Testis (tissue), 3 donors: ENCODE measurements around the gene NRAP. TPM values are rescaled to one million over a fixed set of nuclear protein-coding genes. Genes with fewer than 3 reads are reported as not detected.

Experiments
- DNase-seq: peaks from one replicate; pipeline ENCODE4 v3.0.0-alpha.2; 2019
- H3K27ac ChIP-seq, 2 donors: fragments of 200-600 bp; sonication (generic); one replicate each; pipeline ENCODE4 v1.5.1; 2019
- H3K27me3 ChIP-seq: fragments of 200-600 bp; sonication (generic); one replicate; pipeline ENCODE4 v1.5.1; 2019
- H3K36me3 ChIP-seq: fragments of 200-600 bp; sonication (generic); one replicate; pipeline ENCODE4 v1.5.1; 2017; ENCODE audit warnings: low read depth; ENCODE audit errors: missing control alignments
- H3K4me1 ChIP-seq: fragments of 200-600 bp; sonication (generic); one replicate; pipeline ENCODE4 v1.5.1; 2019
- H3K4me3 ChIP-seq, 2 donors: fragments of 200-600 bp; sonication (generic); one replicate each; pipeline ENCODE4 v1.5.1; 2017 to 2019
- H3K9me3 ChIP-seq: fragments of 200-600 bp; sonication (generic); one replicate; pipeline ENCODE4 v1.5.1; 2017
- POLR2A ChIP-seq: fragments of 450-650 bp; IDR thresholded peaks from one replicate; pipeline ENCODE4 v1.6.1; 2017; ENCODE audit warnings: antibody characterized with exemption, mild to moderate bottlenecking, moderate library complexity
- WGBS, 2 donors: methylation state at CpG; one replicate each; pipeline ENCODE4 v1.1.5; 2018; 5-methylcytosine and 5-hydroxymethylcytosine counted together
- intact Hi-C: fragments of 100-400 bp; cut with DNase I; formaldehyde crosslinking; loops from one replicate; pipeline ENCODE4 v1.15.1; 2023; ENCODE audit warnings: low total_unique reads
- polyA plus RNA-seq: library from polyadenylated mRNA; stranded (reverse); fragments of 350-450 nt; fragmentation: Illumina TruSeq; extraction: RNeasy Lipid Tissue Mini Kit (QIAGEN cat#74804); gene quantifications from one replicate; pipeline ENCODE4 v1.2.3, GENCODE V29; 2014; ENCODE audit warnings: low read depth, low replicate concordance; ENCODE audit not compliant: insufficient read depth
- total RNA-seq, 2 donors: library from RNA; depleted of rRNA; stranded (reverse); fragments of >200 nt; gene quantifications; one replicate each; pipeline ENCODE4 v1.2.3, GENCODE V29; 2016
- TF ChIP-seq, protein P1 (sequence below), 3 experiments: fragments of 450-650 bp in 2 of 3; fragments of 200-600 bp in 1 of 3; sonication (generic) in 1 of 3; IDR thresholded peaks; one replicate each; pipeline ENCODE4 v1.5.1; 2016 to 2019; ENCODE audit warnings: antibody characterized with exemption in 3 of 3, mild to moderate bottlenecking in 2 of 3, moderate library complexity in 1 of 3

The NRAP gene
- total and polyA plus RNA-seq, 3 donors from 2014 or later: 2.1 to 7.9 (median 2.8) TPM

DNA sequence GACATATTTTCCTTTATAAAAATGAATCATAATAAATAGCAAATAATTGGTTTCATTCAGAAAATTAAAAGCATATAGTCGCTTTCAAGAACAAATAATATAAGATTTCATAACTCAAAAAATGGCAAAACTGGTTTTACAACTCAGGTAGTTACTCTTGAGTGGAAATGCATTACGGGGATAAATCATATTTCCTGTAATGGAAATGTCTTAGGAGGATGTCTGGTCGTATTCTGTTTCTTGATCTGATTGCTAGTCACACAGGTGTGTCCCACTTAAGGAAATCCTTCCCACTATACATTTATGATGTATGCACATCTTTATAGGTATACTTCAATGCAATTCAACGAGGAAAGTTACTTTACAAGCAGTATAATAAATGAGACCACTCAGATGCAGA, 20.7 kb downstream of the NRAP start:
- intact Hi-C loops: no loop called here
- no peak overlapping the region for H3K27ac ChIP-seq
- TF ChIP-seq POLR2A: no peak
- TF ChIP-seq, protein P1, sequence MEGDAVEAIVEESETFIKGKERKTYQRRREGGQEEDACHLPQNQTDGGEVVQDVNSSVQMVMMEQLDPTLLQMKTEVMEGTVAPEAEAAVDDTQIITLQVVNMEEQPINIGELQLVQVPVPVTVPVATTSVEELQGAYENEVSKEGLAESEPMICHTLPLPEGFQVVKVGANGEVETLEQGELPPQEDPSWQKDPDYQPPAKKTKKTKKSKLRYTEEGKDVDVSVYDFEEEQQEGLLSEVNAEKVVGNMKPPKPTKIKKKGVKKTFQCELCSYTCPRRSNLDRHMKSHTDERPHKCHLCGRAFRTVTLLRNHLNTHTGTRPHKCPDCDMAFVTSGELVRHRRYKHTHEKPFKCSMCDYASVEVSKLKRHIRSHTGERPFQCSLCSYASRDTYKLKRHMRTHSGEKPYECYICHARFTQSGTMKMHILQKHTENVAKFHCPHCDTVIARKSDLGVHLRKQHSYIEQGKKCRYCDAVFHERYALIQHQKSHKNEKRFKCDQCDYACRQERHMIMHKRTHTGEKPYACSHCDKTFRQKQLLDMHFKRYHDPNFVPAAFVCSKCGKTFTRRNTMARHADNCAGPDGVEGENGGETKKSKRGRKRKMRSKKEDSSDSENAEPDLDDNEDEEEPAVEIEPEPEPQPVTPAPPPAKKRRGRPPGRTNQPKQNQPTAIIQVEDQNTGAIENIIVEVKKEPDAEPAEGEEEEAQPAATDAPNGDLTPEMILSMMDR (IDR thresholded peaks at IDR 0.05): no peak
- no peak for DNase-seq
- no peaks in the 10 kb centered on the region for H3K4me1 ChIP-seq
- H3K9me3 ChIP-seq: no peaks in the 10 kb centered on the region
- H3K4me3 ChIP-seq: no peak overlapping the region
- 92 to 93% methylated on average over 4 of the region's 4 CpGs for WGBS, 2 donors
- no peaks in the 10 kb centered on the region for H3K36me3 ChIP-seq
- no peaks in the 10 kb centered on the region for H3K27me3 ChIP-seq

DNA sequence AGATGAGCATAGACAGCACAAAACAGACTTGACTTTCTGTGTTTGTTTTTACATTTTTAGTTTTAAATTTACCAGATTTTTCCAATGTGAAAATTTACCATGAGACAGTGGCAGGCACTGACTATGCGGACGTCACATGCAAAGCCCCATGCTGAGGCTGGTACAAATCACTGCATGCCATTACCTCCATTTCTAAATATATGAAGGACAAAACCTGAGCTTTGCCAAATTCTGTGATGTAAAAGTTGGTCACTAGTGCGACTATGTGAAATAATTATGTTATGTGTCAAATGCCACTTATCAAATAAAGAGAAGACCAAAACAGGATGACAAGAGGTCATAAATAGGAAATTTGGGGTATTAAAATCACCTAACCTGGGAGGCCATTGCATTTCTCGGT, 22.1 kb downstream of the NRAP start:
- no peaks in the 10 kb centered on the region for H3K4me1 ChIP-seq
- no peak overlapping the region for H3K27ac ChIP-seq
- H3K9me3 ChIP-seq: no peaks in the 10 kb centered on the region
- no peaks in the 10 kb centered on the region for H3K27me3 ChIP-seq
- WGBS, 2 donors: 68 to 94% methylated on average over 4 of the region's 4 CpGs
- H3K4me3 ChIP-seq: no peak overlapping the region
- no peak for DNase-seq
- intact Hi-C loops: no loop called here
- no peaks in the 10 kb centered on the region for H3K36me3 ChIP-seq
- no peak for TF ChIP-seq POLR2A
- TF ChIP-seq, protein P1 (IDR thresholded peaks at IDR 0.05): no peak

DNA sequence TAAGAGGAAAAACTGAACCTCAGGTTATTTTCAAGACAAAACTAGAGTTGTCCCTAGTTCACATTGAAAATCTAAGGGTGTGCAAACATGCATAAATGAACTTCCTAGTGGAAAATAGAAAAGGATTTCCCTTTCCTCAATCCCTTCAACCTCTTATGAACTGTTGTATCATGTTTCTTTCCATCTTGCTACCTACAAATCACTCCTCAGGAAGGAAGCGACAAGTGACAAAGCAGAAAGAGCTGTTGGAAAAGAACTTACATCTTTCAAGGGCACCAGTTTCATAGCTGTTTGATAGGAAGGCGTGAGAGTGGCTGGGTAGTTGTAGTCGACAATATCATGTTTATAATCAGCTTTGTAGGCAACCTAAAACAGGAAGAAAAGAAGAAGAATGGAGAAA, 23.9 kb downstream of the NRAP start:
- Histone ChIP-seq H3K36me3 (no peaks in the 10 kb centered on the region), H3K27me3 (no peaks in the 10 kb centered on the region), H3K27ac (no peak overlapping the region), H3K4me3 (no peak overlapping the region), H3K4me1 (no peaks in the 10 kb centered on the region), H3K9me3 (no peaks in the 10 kb centered on the region)
- TF ChIP-seq, protein P1 (IDR thresholded peaks at IDR 0.05): no peak
- TF ChIP-seq POLR2A: no peak
- no peak for DNase-seq
- intact Hi-C loops: no loop called here
- WGBS, 2 donors: 77 to 85% methylated on average over 3 of the region's 3 CpGs

DNA sequence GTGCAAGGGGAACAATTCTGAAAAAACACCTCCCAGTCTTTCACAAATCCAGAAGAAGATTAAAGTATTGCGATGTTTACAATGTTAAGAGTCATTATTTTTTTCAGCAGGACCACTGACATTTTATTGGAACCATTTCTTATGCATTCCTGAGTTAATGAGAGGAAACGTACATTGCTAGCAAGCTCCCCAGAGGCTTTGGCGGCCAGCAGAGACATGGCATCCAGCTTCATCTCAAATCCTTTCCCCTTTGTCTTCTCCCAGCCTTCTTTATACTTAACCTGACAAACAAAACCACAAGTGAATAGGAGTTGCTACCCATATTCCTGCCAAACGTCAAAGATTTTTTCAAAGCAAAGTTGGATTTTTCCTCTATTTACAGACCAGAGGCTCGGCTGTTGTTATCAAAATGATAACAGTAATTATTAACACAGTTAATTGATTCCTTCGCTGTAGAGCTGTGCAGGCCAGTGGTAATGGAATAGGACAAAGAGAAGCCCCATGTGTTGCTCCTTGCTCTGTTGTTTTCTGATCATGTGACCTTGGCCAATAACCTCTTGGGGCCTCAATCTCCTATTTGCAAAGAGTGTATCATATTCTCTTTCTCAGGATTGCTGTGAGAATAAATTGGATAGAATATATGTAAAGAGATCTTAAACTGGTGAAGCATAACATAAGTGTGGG, 32.0 kb downstream of the NRAP start:
- no peak overlapping the region for H3K4me3 ChIP-seq
- no peak overlapping the region for H3K27ac ChIP-seq
- no peak for TF ChIP-seq POLR2A
- TF ChIP-seq, protein P1 (IDR thresholded peaks at IDR 0.05): no peak
- H3K4me1 ChIP-seq: no peaks in the 10 kb centered on the region
- intact Hi-C loops: no loop called here
- no peaks in the 10 kb centered on the region for H3K36me3 ChIP-seq
- DNase-seq: no peak
- no peaks in the 10 kb centered on the region for H3K9me3 ChIP-seq
- 62 to 67% methylated on average over 6 of the region's 6 CpGs for WGBS, 2 donors
- no peaks in the 10 kb centered on the region for H3K27me3 ChIP-seq

DNA sequence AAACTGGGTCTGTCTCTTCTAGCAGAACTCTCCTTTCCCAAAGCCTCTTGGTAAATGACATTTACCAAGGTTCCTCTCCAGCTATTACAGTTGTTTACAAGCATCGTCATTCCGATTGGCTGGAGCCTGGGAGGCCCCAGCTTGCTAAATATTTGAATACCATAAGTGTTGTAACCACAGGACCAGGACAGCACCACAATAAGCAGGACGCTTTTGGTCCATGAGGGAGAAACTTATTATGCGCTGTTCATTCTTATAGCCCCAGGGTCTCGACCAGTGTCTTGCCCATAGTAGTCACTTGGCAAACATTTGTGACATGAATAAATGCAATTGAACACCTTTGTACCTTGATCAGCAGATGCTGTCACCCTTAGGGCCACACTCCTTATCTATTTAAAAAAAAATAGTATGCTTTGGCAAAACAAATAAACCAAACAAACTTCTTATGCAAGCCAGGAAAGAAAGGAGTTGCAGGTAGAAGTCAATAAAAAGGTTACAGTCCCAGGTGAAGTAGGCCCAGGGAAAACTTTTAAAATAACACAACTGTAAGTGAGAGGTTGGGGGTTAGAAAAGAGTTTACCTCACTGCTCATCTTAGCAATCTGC, 32.8 kb downstream of the NRAP start:
- WGBS, 2 donors: 92 to 97% methylated on average over 5 of the region's 5 CpGs
- Histone ChIP-seq H3K9me3 (no peaks in the 10 kb centered on the region), H3K27ac (no peak overlapping the region), H3K4me1 (no peaks in the 10 kb centered on the region), H3K4me3 (no peak overlapping the region), H3K36me3 (no peaks in the 10 kb centered on the region), H3K27me3 (no peaks in the 10 kb centered on the region)
- no peak for DNase-seq
- no peak for TF ChIP-seq POLR2A
- TF ChIP-seq, protein P1 (IDR thresholded peaks at IDR 0.05): no peak
- intact Hi-C loops: no loop called here
